Epidermal melanocyte (primary cell): ENCODE results near the gene HAND2.
A peak's percentile ranks its signal among the peaks of the same experiment; 100 is the strongest.

Experiments
- DNase-seq: peaks from one replicate; pipeline ENCODE4 v3.0.0; 2011; ENCODE audit warnings: low spot score; ENCODE audit not compliant: insufficient read length

HAND2 gene

DNA sequence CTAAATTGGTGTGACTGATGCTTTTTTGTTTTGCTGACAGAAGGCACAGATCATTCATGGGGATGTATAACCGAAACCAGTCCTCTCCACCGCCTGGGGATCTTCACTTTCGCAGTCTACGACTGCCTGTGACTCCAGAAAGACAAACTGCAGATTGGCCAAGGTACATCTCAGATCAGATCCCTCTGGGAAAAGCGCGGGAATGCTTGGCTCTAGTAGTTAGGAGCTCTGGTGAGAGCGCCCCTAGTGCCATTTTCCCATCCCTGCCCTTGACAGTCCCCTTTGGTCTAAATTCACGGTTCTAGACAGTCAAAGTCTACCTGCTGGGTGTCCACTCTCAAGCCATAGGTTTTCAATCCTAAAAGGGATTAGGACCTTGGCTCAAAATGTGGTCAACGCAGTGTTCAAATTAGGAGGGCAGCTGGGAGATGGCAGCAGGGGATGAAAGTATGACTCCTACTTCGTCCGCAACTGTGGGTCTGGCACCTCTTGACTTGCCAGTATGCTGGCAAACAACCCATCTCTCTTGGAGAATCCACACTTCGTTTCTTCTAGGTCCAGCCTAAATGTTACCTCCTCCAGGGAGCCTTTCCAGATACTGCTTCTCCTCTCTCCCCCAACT, 6.9 kb upstream of the HAND2 start:
- DNase-seq: no peak

DNA sequence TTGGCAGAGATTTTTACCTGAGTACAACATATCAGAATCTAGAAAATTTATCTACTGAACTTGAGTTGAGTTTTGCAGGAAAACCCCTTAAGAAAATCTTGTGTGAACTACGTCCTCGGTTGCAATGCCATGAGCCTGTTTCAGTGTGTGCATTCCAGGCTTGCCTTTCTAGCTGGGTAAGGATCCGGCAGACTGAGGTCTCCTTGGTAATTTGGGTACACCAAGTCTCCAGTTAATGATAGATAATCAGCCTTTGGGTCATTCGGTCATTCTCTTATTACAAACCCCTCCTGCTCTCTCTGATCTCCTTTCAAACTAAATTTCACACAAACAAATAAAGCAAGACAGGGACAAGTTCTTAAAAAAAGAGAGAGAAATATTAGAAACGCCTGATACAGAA, 5.9 kb upstream of the HAND2 start:
- no peak for DNase-seq

DNA sequence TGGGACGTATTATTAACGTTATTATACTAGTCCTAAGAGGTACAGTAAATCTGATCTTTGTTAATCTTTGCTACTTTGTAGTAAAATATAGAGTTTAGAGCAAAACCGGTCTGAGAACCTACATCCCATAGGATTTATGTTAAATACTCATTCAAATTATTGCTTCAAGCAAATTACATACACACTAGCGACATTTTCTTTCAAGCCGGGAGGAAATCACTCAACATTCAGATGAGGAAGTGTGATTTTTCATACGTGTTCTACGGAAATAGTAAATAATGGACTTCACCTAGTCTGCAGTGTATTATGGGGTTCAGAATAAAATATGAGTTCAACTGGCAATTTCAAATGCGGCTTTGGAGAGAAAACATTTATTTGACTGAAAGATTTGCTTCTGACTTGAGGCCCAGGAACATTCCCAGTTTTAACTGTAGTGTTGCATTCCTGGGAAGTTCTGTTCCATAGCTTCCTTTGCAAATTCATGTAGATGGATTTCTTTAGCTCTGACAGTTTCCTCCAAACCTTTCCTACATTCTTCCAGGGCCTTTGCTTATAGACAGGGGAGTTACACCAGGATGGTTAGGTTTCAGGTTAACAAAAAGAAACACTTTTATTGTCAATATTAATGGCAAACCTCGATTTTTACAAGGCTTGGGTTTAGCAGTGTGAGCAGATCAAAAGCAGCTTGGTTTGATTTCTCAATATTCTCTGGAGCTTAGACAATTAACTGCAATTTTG, 5.3 kb upstream of the HAND2 start:
- no peak for DNase-seq

DNA sequence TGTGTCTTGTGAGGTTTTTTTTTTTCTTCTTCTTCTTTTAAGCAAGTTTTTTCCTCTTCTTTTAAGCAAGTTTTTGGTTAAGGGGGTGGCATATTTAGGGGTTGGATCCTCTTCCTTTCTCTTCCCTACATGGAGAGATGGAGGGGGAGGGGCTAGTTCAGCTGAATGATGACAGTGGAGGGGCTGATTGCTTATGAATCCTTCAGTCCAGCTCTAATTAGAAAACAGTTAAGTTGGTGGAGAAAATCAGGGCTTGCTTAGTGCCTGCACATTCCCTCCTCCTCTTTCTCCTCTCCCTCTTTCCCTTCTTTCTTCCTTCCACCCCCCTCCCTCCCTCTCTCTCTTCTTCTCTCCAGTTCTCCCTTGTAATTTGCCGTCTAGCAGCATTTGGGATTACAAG, 4.4 kb upstream of the HAND2 start:
- no peak for DNase-seq

DNA sequence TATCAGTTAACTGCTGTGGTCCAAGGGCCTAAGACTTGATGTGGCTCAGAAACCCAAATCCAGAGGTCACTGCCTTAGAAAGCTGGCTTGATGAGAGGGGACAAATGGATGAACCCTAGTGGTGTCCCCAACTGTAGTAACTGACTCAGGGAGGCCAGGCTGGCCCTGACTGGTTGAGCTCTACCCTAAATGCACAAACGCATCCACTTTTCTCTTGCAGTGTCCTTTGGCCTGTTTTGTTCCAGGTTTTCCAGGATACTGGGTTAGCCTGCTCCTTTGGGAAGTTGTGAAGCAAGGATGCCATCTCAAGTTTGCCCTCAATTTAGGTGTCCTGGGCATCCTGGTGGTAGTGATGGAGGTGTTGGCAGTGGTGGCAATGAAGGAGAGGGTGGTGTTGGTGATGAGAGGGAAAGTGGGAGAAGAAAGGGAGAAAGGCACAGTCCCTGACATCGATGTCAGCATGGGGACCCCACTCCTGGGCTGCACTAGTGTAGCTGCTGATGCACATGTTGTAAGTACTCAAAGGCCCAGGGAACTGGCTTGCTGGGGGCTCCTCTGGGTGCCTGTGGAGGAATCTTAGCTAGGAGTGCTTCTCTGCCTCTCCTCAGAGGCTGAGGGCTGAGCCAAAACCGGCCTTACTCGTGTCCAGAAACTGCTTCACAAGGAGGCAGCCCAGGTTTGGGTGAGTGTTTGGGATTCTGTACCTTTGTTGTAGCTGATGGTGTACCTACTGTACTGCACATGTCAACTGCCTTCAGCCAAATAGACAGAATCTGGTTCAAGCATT, 2.9 kb upstream of the HAND2 start:
- no peak for DNase-seq

DNA sequence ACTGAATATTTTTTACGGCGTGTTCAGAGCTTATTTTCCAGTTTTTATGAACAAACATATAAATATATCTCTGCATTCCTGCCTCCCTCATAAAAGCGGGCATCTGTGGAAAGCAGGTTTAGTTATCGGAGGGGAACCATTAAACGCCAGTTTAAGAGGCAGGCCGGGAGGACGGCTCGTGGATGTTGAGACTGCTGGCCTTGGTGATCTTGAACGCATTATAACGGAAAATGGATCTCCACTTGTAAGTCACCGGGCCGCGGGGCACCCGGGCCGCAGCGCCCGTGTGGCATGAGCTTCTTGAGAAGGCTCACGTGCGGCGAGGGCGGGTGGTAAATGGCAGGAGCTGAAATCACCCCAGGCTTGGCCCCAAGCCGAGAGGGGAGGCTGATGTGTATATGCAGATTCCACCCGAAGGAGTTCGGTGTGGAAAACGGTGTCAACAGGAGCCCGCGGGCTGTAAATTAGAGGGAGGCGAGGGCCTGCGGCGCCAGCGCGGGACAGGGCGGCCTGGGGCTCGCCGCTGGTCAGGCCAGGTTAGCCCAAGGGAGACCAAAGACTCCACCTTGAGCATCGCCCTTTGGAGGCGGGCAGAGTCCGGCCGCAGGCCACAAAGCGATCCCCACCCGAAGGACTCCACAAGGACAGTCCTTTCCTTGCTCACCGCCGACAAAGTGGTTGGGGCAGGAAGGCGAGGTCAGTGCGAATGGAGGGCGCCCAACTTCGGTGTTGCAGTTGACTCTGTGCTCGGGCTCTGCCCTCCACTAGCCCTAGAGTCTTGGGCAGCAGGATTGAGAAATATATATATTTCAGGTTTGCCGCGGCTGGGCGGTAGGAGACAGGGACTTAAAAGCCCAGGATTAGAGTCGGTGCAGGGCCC, 1.3 kb upstream of the HAND2 start:
- no peak for DNase-seq

DNA sequence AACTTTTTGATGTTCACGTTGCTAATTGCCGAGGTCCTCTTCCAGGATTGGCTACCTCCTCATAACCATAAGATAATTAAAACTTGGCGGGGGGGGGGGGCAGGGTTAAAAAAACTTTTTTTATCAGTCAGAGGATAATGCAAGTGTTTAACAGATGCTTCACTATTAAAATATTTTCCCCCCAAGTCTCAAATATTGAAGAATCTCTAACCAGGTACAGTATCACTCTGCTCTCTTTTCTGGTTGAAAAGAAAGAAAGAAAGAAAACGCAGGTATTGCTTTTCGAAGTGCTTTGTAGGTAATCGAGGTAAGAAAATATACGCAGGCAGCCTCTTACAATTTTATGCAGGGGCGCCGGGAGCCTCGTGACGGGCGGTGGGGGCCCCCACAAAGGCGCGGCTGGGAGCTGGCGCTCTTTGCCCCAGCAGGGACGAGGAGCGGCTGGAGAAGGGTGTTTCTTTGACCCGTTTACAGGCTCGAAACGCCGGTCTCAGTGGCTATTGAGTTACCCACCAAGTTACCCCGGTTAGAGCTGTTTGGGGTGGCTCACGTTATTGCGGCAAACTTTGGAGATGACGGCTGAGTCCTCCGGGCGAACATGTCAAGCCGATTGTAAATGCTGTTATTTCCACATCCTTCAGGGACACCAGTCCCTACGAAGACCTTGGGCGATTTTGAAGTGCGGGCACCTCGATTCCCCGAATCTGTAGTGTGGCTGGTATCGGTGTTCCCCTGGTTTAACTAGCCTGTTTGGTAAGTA, 477 bp upstream of the HAND2 start:
- DNase-seq: no peak

DNA sequence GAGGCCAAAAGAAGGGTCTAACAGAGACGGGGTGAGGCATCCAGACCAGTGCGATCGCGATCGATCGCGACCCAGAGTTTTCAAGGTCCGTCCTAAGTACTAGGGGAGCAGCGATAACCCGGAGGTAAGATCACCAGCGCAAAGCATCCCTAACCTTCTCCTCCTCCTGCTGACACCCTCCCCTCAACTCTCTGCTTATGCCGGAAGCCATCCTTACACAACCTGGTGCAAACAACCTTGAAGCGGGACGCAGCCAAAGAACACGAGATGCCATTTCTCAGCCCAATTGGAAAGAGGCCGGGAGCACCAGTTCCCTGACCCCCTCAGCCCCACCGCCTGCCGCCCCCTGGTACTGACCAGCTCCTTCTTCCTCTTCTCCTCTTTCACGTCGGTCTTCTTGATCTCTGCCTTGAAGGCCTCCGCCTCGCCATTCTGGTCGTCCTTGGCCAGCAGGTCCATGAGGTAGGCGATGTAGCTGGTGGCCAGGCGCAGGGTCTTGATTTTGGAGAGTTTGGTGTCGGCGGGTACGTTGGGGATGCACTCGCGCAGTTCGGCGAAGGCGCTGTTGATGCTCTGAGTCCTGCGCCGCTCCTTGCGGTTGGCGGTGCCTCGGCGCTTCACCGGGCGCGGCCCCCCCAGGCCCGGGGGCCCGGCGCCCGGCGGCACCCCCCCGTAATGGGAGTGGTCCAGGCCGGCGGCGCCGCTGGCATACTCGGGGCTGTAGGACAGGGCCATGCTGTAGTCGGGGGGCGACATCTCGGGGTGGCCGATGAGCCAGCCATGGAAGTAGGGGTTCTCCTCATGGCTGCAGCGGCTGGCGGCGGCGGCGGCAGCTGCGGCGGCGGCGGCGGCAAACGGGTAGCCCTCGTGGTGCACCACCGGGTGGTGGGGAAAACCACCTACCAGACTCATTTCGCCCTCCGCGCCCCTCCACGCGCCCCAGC, 1.4 kb downstream of the HAND2 start:
- no peak for DNase-seq

DNA sequence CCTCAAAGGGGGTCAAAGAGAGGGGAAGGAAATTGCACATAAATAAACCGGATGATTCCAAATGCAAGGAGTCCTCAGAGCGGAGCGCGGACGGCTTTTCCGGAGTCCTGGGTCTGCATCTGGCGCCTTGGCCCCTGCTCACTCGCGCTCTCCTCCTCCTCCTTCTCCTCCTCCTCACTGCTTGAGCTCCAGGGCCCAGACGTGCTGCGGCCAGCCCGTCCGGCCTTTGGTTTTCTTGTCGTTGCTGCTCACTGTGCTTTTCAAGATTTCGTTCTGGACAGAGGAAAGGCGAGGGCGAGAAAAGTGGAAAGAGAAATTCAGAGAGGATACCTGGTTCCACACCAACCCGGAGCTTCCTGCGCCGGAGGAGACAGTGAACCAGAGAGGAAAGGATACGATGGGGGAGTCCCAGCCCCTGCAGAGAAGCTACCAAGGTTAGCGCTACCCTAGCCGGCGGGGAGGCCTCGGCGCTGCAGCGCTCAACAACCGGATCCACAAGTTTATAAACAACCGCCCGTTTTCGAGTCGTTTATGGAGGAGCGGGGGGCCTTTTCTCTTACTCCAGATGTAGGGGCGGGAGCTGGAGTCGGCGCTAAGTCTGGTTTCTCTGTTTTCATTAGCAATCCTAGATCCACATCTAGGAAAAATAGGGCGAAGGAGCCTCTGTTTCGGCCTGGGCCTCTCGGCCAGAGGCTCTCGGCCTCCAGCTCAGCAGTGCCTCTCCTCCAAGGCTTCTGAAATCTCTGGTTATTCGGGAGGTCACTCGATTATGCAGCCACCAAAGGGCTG, 2.7 kb downstream of the HAND2 start:
- no peak for DNase-seq

DNA sequence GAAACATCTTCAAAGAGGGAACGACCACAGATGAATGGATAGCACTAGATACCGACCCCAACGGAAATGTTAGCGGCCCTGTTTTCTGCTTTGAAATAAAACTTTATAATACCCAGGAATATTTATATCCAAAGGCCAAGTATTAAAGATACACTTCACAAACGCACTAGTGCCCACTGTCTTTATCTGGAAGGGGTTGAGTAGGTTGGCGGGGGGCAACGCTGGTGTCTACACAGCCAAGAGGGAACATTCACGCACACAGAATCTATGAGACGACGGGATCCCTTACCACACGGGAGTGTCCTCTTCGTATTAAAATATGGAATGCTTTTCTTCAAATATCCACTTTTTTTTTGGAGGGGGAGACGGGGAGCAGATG, 3.3 kb downstream of the HAND2 start:
- no peak for DNase-seq

DNA sequence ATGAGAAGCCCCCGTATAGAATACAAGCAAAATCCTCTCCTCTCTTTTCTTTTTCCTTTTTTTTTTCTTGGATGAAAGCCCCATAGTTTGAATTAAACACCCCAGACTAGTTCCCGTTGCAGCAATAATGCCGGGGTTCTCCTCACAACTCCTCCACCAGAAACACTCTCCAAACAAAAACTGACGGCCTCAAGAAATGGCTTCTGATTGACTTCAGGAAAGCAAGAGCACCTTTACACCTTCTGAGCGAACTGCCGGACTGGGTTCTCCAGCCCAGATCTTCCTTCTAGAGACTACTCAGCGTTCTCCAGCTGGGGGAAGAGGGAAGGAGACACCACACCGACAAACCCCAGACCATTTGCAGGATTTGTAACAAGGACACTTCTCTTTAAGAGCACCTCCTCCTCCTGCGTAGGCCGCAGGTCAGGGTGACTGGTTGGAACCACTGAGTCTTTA, 4.0 kb downstream of the HAND2 start:
- no peak for DNase-seq

DNA sequence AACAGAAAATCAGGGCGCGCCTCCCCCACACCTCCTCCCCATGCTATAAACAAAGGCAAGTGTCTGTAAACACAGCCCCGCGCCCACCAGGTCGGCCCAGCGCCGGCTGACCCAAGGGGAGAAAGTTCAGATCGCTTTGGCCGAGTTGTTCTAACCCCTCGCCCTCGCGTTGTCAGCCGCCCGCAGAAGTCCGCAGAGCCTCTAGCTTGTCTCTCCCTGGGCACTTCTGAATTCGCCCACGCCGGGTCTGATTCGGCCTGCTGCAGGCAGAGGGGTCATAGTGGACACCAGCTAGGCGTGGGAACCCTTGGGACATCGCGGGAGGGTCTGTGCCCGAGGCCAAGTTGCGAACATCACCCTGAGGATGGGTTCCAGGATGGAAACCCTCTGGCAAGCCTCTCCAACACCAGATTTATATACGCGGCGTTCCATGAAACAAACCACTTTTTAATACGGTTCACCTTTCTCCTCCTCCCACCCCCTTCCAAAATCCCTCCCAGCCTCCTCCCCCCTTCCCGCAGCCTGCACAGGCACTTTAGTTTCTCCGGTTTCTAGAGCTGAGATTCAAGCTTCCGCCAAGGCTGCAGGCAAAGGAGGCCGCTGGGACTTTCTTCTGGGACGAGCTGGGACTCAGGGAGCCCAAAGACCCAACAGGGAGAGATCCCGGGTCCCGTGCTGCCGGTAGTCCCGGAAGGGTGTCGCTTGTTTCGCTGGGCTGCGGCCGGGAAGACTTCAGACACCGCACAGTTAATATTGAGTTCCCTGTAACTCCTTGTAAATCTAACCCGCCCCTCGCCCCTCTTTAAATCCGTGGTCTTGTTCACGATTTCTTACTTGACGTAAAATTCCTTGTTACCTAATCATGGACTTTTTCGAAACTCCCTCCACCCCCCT, 4.7 kb downstream of the HAND2 start:
- no peak for DNase-seq

DNA sequence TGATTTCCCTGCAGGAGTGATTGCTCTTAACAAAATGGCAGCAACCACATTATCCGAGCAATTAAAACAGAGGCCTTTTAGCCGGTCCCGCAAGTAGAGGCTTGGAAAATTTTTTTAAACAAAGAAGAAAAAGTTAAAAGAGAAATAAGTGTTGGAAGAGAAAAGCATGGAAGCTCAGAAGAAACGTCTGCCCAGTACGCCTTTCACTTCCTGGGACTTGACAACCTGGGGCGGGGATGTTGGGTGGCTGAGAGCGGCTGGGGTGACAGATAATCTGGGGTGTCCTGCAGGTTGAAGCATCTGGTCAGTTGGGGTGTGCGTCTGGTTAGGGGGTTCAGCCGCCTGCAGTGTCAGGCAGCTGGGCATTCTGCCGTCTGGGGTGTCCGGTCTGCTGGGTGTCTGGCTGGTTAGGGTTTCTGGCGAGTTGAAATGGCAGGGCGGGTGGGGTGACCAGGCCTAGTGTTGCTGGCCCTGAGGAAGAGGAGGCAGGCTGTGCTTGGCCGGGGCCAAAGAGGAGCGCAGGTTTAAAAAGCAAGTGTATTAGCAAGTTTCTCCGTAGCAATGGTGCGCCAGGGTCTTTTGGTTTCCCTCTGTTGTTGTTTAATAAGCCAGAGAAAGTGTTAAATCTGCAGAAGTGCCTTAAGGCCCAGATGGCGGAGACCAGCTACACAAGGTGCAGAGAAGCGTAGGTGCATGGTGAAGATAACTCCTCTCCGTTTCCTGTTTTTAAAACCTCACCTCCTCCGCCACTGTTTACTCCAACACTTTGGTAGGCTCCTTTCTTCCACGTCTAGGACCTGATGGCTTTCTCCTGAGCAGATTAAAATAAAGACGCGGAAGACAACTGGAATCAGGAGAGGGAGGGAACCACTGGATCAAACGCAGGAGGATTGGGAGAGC, 5.6 kb downstream of the HAND2 start:
- no peak for DNase-seq

DNA sequence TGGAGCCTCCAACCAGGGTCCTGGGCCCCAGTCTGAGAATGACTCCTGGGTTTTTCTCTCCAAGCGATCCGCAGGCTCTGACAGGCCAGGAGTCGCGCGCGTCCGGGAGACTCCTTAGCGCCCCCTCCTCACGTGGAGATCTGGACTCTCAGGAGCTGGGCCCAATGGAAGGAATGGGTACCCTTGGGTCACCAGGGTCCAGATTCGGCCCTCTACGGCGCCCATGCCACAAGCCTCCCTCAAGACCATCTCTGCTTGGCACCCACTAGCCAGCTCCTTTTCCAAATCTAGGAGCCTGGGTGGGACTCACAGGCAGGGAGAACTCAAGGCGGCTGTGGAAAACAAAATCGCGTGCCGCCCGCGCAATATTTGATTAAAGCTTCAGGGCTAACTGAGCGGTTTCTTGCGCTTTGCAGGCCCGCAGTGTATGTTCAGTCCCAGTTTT, 7.1 kb downstream of the HAND2 start:
- DNase-seq: no peak

DNA sequence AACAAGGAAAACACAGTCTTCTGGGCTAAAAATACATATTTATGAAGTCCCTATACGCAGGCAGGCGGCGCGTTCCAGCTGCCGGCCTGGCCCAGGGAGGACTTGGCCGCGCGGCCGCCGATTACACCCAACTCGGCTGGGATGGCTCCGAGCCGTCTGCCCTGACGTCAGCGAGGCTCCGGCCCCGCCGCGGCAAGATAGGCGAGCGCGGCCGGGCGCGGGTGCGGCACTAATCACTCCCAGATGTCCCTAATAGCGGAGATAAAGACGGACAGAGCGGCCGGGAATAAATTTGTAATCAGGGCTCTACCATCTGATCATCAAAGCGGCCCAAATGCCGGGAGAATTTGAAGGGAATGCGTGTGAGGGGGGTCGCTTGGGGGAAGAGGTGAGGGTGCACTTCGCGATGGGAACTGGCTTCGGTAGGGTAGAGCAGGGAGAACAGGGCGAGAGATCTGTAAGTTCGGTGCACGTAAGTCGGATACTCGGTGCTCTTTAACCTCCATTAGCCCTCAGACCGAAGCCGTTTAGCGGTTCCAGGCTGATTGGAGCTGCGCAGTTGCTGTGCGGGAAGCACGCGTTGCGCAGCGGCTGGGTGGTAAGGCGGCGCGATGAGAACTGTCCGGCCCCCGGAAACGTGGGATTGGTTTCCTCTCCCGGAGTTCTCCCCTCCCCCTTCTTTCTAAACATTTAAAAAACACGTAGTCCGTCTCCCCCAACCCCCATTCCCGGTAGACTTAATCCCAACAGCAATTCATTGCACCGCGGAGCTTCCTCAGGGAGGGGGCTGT, 7.7 kb downstream of the HAND2 start:
- peak; percentile 86 for DNase-seq
